IPS-18a (cell line): Measurements from ENCODE around the gene IMMP2L.

Experiments
- H3K27ac ChIP-seq: one replicate; pipeline ENCODE4 v1.5.1; 2013; ENCODE audit warnings: low read length
- H3K27me3 ChIP-seq: one replicate; pipeline ENCODE4 v1.6.1; 2013; ENCODE audit warnings: mild to moderate bottlenecking, low read length; ENCODE audit not compliant: control insufficient read depth, insufficient read depth
- H3K36me3 ChIP-seq: one replicate; pipeline ENCODE4 v1.6.1; 2013; ENCODE audit warnings: low read depth, low read length; ENCODE audit not compliant: control insufficient read depth
- H3K4me1 ChIP-seq: one replicate; pipeline ENCODE4 v1.6.1; 2013; ENCODE audit warnings: low read depth, low read length; ENCODE audit not compliant: control insufficient read depth
- H3K4me3 ChIP-seq: one replicate; pipeline ENCODE4 v1.5.1; 2013; ENCODE audit warnings: low read length
- H3K9ac ChIP-seq: one replicate; pipeline ENCODE4 v1.6.1; 2013; ENCODE audit warnings: mild to moderate bottlenecking, low read length, moderate library complexity
- H3K9me3 ChIP-seq: one replicate; pipeline ENCODE4 v1.6.1; 2013; ENCODE audit warnings: low read depth, low read length; ENCODE audit not compliant: control insufficient read depth

The IMMP2L gene

DNA sequence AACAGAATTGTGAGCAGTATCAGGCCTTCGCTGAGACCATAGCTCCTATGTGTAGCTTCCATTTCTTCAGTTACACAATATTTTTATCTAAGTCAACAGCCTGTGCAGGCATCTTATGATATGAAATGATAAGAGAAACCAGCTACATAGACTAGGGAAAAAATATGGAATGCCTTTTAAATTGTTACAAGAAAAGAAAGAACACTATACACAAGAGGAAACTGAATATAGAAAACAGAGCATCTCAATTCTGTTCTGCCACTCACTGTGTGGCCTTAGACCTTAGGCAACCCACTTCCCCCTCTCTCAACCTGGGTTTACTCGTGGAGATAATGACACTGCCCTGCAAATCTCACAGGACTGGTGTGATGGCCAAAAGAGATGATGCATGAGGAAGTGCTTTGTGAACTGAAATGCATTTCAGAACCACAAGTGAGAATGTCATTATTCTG lies 338.5 kb downstream of the IMMP2L start:
- Histone ChIP-seq H3K4me3 (no peak overlapping the region), H3K36me3 (no peaks in the 10 kb centered on the region), H3K9ac (no peak overlapping the region), H3K9me3 (no peaks in the 10 kb centered on the region), H3K27ac (no peak overlapping the region), H3K4me1 (no peaks in the 10 kb centered on the region), H3K27me3 (no peaks in the 10 kb centered on the region)

DNA sequence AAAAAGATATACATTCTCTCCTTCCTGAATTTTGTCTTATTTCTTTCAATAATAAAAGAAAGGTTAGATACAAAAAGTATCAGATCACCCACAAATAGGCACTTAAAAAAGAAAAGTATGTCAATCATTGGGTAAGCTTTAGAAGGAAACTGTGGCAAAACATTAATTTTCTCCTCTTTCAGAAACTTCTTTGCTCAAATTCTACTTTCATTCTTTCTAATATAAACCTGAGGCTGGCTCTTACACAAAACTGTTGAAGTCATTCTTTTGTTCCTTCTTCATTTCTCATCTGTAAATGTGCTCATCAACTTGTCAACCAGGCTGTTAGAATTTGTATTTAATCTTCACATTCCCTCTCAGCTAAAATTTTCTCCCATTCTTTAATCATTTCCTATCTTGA lies 346.7 kb downstream of the IMMP2L start:
- no peak overlapping the region for H3K9ac ChIP-seq
- no peak overlapping the region for H3K4me3 ChIP-seq
- H3K27me3 ChIP-seq = no peaks in the 10 kb centered on the region
- no peaks in the 10 kb centered on the region for H3K36me3 ChIP-seq
- H3K27ac ChIP-seq = no peak overlapping the region
- H3K4me1 ChIP-seq = no peaks in the 10 kb centered on the region
- H3K9me3 ChIP-seq = no peaks in the 10 kb centered on the region

DNA sequence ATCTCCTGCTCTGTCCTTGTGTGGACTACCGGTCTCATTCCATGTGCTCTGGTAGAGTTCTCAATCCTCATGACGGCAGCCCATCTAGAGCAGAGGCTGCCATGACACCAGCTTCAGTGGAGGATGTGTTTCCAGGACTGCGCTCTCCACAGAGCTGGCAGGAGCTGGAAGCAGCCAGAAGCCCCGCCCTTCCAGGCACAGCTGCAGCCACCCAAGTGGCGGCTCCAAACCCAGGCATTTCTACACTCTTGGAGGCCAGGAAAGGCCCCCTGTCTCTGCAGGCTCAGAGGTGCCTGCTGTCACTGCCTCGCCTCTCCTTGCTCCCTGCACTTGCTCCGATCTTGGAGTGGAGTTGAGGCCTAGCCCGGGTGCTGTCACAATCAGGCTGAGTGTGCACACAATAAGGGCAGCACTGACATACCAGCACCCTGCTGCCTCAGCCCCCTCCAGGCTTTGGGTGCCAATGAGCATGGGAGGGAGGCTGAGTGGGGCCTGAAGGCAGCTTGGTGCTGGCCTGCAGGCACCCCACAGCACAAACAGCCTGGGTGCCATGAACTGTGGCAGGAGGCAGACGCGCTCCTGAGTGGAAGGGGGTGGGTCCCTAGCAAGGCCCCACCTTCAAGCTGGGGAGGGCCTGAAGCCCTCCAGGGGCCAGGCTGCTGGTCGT lies 349.3 kb downstream of the IMMP2L start:
- Histone ChIP-seq H3K27ac (no peak overlapping the region), H3K9ac (no peak overlapping the region)

DNA sequence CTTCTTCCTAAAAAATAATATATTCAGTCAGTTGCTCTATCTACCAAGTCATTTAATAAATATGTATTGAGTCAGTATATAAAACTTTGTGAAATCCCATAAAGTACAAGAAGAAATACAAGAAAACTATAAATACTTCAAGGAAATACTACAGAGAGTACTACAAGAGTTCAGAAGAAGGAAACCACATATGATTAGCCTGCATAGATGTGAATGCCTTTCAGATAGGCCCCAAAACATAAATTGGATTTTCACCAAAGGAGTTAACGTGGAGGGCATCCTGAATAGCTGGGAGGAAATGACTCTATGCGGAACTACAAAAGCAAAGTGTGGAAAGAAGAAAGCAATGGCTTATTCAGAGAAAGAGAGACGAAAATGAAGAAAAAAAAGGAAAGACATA lies 351.3 kb downstream of the IMMP2L start:
- H3K4me1 ChIP-seq = no peaks in the 10 kb centered on the region
- no peaks in the 10 kb centered on the region for H3K36me3 ChIP-seq
- H3K27ac ChIP-seq = no peak overlapping the region
- H3K27me3 ChIP-seq = no peaks in the 10 kb centered on the region
- H3K9ac ChIP-seq = no peak overlapping the region
- H3K9me3 ChIP-seq = no peaks in the 10 kb centered on the region
- H3K4me3 ChIP-seq = no peak overlapping the region

More for the DNA sequence above, 349.3 kb downstream of the IMMP2L start:
- H3K4me3 ChIP-seq = no peak overlapping the region
- H3K36me3 ChIP-seq = no peaks in the 10 kb centered on the region
- no peaks in the 10 kb centered on the region for H3K4me1 ChIP-seq
- no peaks in the 10 kb centered on the region for H3K27me3 ChIP-seq
- no peaks in the 10 kb centered on the region for H3K9me3 ChIP-seq

DNA sequence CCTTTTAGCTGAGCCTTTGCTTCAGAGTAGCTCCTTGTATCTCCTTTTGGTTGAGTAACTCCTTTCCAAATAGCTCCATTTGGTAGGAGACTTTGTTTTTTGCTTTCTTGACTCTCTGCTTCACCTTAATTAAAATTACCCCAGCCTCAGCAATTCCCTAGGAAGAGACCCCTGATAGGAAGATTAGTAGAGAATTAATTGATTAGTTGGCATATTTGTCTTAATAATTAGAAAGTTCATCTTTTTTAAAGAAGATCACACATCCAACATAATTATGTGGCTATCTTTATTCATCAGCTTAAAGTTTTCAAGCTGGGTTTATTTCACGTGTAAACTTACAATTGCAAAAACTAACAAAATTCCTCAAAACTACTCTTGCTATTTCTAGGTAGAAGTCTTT lies 352.2 kb downstream of the IMMP2L start:
- Histone ChIP-seq H3K9me3 (no peaks in the 10 kb centered on the region), H3K4me3 (no peak overlapping the region), H3K9ac (no peak overlapping the region), H3K27me3 (no peaks in the 10 kb centered on the region), H3K4me1 (no peaks in the 10 kb centered on the region), H3K36me3 (no peaks in the 10 kb centered on the region), H3K27ac (no peak overlapping the region)

DNA sequence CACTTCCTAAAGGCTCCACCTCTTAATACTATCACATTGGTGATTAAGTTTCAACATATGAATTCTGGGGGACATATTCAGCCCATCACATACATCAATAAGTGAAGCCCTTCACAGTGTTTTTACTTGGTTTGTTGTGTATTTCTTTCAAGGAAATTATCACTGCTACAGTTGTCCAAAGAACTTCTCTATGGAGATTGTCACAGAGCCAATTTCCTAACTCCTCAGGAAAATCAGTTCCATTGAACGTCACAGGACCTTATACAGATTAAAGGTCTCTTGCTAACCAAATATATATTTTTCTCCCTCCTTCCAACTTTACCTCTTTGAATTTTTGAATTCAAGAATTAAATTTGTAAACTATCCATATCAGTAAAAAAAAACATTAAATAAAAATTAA lies 357.0 kb downstream of the IMMP2L start:
- Histone ChIP-seq H3K27ac (no peak overlapping the region), H3K27me3 (no peaks in the 10 kb centered on the region), H3K4me3 (no peak overlapping the region), H3K9me3 (no peaks in the 10 kb centered on the region), H3K9ac (no peak overlapping the region), H3K36me3 (no peaks in the 10 kb centered on the region), H3K4me1 (no peaks in the 10 kb centered on the region)

DNA sequence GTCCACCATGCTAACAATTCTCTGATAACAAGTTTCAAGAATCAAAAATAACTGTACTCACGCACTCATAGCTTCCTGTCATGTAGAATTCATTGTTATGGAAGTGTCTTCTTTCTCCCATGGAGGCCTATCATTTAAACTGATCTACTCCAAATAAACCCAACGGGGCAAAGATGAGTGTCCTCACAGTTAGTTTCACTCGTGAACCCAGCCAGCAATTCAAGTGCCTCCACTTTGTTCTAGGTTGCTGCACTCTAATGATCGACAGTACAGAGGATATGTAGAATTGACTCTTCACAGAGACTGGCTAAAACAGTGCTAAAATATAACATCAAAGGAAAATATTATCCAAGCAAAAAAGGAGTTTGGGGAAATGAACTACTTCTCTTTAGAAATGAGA lies 360.0 kb downstream of the IMMP2L start:
- Histone ChIP-seq H3K9me3 (no peaks in the 10 kb centered on the region), H3K9ac (no peak overlapping the region), H3K27ac (no peak overlapping the region), H3K4me1 (no peaks in the 10 kb centered on the region), H3K27me3 (no peaks in the 10 kb centered on the region), H3K36me3 (no peaks in the 10 kb centered on the region), H3K4me3 (no peak overlapping the region)

DNA sequence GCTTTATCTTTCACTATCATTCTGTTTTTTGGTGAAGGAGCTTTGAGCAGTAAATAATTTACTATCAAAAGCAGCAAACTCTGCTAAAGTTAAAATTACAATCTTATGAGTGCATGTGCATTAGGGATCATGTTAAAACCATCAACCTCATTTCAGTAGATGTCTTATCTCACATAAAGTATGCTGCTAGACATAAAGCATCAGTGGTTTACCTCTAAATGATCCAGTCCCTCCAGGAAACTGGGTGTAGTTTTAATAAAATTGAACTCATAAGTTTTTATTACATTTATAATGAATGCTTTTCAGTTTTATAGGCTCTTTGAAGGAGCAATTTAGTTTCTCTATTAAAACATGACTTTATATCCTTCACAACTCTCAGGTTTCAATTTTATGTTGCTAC lies 362.6 kb downstream of the IMMP2L start:
- no peak overlapping the region for H3K4me3 ChIP-seq
- H3K9ac ChIP-seq = no peak overlapping the region
- H3K27me3 ChIP-seq = no peaks in the 10 kb centered on the region
- no peak overlapping the region for H3K27ac ChIP-seq
- no peaks in the 10 kb centered on the region for H3K36me3 ChIP-seq
- H3K4me1 ChIP-seq = no peaks in the 10 kb centered on the region
- no peaks in the 10 kb centered on the region for H3K9me3 ChIP-seq

DNA sequence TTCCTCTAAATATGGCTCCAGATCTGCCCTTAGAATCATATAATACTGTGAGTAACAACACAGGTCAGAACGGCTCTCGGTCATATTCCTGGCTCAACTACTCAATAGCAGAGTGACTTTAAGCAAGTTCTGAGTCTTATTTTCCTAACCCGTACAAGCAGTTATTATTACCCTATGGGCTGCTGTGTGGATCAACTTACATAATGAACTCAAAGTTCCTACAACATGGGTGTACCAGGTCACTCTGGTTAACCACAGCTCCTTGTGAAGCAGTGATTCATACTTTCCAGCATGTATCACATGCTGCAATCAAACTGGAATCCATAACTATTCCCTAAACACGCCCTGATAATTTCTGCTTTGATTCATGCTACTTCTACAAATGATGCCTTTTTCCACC lies 364.0 kb downstream of the IMMP2L start:
- Histone ChIP-seq H3K4me3 (no peak overlapping the region), H3K4me1 (no peaks in the 10 kb centered on the region), H3K36me3 (no peaks in the 10 kb centered on the region), H3K9me3 (no peaks in the 10 kb centered on the region), H3K27me3 (no peaks in the 10 kb centered on the region), H3K9ac (no peak overlapping the region), H3K27ac (no peak overlapping the region)

DNA sequence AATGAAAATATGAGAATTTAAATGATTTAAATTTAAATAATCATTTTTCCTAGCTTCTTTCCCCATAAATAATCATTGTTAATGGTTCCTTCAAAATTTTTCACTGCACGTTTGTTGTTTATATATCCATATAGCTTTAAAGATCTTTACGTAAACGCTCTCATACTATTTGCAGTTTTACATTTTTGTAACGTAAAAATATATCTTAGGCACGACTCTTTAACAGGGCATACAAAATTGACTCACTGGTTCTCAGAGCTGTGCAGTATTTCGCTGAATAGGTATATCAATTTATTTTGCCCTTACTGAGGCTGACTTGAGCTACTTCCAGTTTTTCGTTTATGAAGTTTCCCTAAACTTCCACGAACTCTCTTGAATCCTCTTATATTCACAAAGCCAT lies 365.6 kb downstream of the IMMP2L start:
- H3K4me1 ChIP-seq = no peaks in the 10 kb centered on the region

DNA sequence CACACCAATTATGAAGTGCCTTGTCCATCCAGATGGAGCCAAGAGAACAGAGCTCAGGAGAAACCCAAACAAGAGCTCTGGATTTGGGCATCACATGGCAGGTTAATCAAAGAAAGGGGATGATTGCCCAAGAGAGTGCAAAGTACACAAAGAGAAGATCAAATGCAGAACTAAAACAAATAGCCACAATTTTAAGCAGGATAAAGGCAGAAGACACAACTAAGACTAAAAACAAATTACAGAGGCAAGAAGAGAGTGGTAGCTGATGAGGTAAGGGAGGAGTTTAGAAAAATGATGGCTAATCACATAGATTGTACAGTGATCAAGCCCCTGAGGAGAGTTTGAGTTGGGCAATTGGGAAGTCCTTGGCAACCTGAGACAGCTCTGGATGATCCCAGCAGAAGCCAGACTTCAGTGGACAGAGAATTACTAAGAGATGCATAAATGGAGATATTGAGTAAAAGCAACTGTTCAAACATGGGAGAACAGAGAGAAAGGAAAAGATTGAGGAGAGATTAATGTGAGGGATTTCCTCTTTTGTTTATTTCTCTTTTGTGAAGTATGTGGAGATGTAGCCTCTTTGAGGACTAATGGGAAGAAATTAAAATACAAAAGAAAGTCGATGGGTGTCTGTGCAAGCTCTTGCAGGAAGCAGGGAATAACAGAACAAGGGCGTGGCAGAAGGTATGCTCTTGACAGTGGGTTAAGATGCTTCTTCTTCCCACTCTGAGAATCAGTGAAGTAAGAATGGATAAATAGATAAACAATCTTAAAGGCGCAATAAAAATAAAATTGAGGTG lies 369.5 kb downstream of the IMMP2L start:
- no peaks in the 10 kb centered on the region for H3K4me1 ChIP-seq
- H3K36me3 ChIP-seq = no peaks in the 10 kb centered on the region
- no peaks in the 10 kb centered on the region for H3K27me3 ChIP-seq
- no peak overlapping the region for H3K4me3 ChIP-seq
- H3K9me3 ChIP-seq = no peaks in the 10 kb centered on the region
- H3K9ac ChIP-seq = no peak overlapping the region
- no peak overlapping the region for H3K27ac ChIP-seq

More for the DNA sequence above, 365.6 kb downstream of the IMMP2L start:
- no peaks in the 10 kb centered on the region for H3K27me3 ChIP-seq
- no peak overlapping the region for H3K9ac ChIP-seq
- no peak overlapping the region for H3K27ac ChIP-seq
- no peaks in the 10 kb centered on the region for H3K36me3 ChIP-seq
- H3K4me3 ChIP-seq = no peak overlapping the region
- H3K9me3 ChIP-seq = no peaks in the 10 kb centered on the region

DNA sequence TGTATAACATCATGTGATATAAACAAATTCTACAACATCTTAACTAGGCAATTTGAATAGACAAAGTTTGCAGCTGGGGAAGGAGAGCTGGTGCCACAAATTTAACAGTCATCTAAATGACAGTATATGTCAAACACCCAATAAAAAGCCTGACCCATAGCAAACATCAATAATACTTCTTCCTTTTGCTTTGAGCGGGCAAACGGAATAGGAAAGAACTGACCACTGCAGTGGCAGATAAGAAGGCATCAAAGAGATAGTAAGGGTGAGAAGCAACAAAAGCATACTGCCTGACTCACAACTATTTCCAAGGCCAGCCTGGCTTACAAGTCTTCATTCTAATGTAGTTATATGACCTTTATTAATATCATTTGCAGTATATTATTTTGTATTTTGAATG lies 371.5 kb downstream of the IMMP2L start:
- Histone ChIP-seq H3K9me3 (no peaks in the 10 kb centered on the region), H3K27me3 (no peaks in the 10 kb centered on the region), H3K4me3 (no peak overlapping the region), H3K36me3 (no peaks in the 10 kb centered on the region), H3K4me1 (no peaks in the 10 kb centered on the region), H3K27ac (no peak overlapping the region), H3K9ac (no peak overlapping the region)
